Astrocyte of the cerebellum (primary cell): Measurements from ENCODE around the gene ADAM21.
"Not testable (repeated sequence)": the region's sequence is repeated elsewhere in the genome, so short reads cannot be mapped to it uniquely, and the experiment has no call there.

Experiments used
- DNase-seq: peaks from one replicate; pipeline ENCODE4 v3.0.0-alpha.2; 2011; ENCODE audit warnings: low read depth
- H3K4me3 ChIP-seq: 2 replicates; pipeline ENCODE4 v1.5.1; 2011; ENCODE audit warnings: mild to moderate bottlenecking, low read depth, low read length, moderate library complexity
- in situ Hi-C: cut with HindIII; loops from 2 replicates; pipeline ENCODE4 v1.10.0; 2017; ENCODE audit warnings: low sequenced_read_pairs
- TF ChIP-seq, protein P1 (sequence below): IDR thresholded peaks from 2 replicates; pipeline ENCODE4 v1.5.1; 2012; ENCODE audit warnings: low read length, low read depth, moderate library complexity, mild to moderate bottlenecking; ENCODE audit errors: missing control alignments

ADAM21 gene

DNA sequence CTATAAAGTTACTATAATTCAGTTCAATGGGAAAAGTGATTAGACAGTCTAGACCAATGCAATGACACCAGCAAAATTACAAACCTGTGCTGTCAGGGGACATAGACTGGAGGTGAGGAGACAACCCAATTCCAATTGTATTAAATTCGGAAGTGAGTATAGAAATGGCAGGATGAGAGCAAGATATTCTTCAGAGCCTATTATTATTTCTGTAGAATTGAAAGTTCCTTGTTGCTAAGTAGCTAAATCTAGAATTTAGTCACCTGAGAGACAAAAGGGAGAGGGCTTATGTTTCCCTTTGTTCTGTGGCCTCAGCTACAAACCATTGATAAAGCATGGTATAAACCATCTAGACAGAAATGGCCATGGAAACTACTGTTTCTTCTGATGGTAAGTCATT, at the start of gene ADAM21:
Gene ADAM21 (plus strand): TSS at position 301 of the 400 bp plus-strand sequence. CDS start 5,326 bp downstream, outside the sequence.
- no peak for DNase-seq
- in situ Hi-C loops: no loop called here
- no peak within 1 kb of the TSS for H3K4me3 ChIP-seq
- TF ChIP-seq, protein P1, sequence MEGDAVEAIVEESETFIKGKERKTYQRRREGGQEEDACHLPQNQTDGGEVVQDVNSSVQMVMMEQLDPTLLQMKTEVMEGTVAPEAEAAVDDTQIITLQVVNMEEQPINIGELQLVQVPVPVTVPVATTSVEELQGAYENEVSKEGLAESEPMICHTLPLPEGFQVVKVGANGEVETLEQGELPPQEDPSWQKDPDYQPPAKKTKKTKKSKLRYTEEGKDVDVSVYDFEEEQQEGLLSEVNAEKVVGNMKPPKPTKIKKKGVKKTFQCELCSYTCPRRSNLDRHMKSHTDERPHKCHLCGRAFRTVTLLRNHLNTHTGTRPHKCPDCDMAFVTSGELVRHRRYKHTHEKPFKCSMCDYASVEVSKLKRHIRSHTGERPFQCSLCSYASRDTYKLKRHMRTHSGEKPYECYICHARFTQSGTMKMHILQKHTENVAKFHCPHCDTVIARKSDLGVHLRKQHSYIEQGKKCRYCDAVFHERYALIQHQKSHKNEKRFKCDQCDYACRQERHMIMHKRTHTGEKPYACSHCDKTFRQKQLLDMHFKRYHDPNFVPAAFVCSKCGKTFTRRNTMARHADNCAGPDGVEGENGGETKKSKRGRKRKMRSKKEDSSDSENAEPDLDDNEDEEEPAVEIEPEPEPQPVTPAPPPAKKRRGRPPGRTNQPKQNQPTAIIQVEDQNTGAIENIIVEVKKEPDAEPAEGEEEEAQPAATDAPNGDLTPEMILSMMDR: no peak

DNA sequence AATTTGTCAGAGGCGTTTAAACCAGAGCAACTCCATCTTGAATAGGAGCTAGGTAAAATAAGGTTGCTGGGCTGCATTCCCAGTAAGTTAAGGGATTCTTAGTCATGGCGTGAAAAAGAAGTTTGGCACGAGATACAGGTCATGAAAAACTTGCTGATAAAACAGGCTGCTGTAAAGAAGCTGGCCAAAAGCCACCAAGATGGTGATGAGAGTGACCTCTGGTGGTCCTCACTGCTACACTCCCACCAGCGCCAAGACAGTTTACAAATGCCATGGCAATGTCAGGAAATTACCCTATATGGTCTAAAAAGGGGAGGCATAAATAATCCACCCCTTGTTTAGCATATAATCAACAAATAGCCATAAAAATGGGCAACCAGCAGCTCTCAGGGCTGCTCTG, 48.6 kb upstream of the ADAM21 start:
- in situ Hi-C loops, H3K4me3 ChIP-seq: not testable (repeated sequence)
- TF ChIP-seq, protein P1: peak; percentile 12
- DNase-seq: peak; percentile 41

DNA sequence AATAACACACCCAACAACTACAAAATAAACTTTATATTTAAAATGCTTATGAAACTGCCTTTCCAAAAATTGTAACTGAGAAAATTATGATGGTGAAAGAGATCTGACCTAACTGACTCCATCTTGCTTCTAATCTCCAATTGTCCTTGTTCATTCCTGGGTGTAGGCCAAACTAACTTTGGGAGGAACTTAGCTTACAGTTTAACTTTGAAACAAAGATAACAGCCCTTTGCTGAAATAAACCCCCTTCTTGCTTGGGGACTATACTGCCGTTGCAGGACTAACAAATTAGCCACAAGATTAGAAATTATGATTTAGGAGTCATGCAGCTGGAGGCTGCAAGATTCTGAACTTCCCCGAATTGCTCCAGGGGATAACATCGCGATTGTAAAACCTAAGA, 45.8 kb upstream of the ADAM21 start:
- in situ Hi-C loops, DNase-seq, H3K4me3 ChIP-seq: not testable (repeated sequence)

DNA sequence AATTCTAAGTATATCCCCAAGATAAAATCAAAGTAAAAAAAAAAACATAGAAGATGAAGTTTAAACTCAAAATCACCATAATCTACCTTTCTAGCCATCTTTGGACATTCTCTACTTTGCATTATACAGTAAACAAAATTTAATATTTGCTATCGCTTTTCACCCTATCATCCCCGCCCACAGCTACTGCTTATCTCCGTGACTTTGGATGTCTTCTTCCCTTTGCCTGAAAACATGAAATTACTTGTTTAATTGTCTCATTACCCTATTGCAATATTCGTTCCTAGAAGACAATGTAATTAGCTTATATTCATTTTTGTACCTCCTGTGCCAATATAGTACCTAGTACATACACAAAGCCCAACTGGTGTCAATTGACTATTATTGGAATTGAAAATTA, 44.4 kb upstream of the ADAM21 start:
- no peak overlapping the region for H3K4me3 ChIP-seq
- no peak for DNase-seq
- TF ChIP-seq, protein P1: no peak
- in situ Hi-C loops: no loop called here

DNA sequence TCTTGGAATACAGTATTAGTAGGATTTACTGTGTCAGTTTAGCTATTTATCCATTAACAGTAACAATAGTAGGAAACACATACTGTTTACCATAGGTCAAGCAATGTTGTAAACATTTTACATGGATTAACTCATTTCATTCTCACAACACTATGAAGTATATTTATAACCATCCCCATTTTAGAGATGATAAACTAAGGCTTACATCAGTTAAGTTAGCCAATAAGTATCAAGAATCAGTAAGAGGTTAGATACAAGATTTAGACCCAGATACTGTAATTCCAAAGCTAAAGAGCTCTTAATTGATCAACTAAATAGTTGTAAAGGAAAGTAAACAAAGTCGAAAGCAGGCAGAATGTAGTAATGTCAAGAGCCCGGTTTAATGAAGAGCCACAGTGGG, 36.2 kb upstream of the ADAM21 start:
- TF ChIP-seq, protein P1: no peak
- H3K4me3 ChIP-seq: peak overlapping the region; percentile 74

DNA sequence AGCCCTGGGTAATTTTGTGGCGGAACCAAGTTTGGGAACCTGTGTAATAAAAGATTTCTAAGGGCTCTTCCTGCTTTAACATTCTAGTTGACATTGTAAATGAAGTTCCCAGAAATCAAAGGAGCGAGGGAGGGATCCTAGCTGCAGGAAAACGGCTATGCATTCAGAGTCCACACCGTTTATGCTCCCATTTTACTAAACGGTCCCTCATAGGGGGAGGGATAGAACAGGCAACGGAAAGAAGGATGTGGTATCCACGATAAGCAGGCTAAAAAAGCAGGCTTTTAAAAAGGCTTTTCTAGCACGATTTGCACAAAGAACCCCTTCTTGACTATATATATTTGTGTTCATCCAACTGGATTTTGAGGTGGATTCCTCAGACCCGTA, 35.6 kb upstream of the ADAM21 start:
- in situ Hi-C loops: no loop called here
- DNase-seq: no peak
- H3K4me3 ChIP-seq: peak overlapping the region; percentile 74
- TF ChIP-seq, protein P1: no peak

More for the DNA sequence above, 36.2 kb upstream of the ADAM21 start:
- in situ Hi-C loops: no loop called here
- DNase-seq: no peak

DNA sequence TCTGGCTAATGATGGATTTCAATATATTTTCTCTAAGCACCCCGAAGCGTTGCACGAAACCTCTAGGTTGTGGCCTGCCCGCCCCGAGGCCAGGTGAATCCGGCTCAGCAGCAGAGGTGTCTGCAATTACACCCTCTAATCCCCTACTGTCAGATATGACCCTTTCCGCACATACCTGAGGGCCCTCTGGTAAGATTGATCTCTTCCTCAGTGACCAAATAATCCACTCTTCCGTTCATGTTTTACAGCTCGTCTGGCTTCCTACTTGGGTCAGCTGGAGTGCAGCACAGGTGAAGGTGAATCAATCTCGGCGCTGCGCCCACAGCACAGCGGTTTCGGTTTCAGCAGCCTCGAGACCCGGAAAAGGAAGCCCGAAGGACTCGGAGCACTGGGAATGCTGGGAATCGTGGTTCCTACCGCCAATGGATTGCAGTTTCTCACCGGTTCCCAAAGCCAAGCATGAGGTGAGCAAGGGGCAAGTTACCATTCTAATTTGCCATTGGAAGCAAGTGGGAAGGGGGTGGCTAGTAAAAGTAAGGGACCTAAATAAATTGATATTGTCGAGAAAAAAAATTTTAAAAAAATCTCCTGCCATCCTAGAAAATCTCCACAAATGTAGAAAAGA, 35.1 kb upstream of the ADAM21 start, which contains the start of gene SYNJ2BP:
Gene SYNJ2BP (minus strand): TSS at position 366 of the 625 bp plus-strand sequence. CDS start 127 bp downstream, at position 239.
- TF ChIP-seq, protein P1: no peak

DNA sequence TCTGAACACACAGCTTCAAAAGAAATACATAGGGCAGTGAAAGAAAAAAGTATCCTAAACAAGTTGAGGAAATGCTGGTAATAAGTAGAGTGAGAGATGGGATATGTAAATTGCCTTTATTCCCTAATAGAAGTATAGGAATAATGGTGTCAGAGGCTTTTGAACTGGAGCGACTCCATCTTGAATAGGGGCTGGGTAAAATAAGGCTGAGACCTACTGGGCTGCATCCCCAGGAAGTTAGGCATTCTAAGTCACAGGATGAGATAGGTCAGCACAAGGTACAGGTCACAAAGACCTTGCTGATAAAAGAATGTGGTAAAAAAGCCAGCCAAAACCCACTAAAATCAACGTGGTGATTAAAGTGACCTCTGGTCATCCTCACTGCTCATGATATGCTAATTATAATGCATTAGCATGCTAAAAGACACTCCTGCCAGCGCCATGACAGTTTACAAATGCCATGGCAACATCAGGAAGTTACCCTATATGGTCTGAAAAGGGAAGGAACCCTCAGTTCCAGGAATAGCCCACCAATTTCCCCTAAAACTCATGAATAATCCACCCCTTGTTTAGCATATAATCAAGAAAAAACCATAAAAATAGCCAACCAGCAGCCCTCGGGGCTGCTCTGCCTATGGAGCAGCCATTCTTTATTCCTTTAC, 32.6 kb upstream of the ADAM21 start:
- H3K4me3 ChIP-seq, DNase-seq, in situ Hi-C loops: not testable (repeated sequence)

More for the DNA sequence above, 35.1 kb upstream of the ADAM21 start, which contains the start of gene SYNJ2BP:
- DNase-seq: peak; percentile 23
- H3K4me3 ChIP-seq: peak within 1 kb of the TSS; percentile 74
- in situ Hi-C loops: no loop called here
